GM10266 (cell line): ENCODE measurements around the gene PDE9A.

Experiments
- DNase-seq: peaks from one replicate; pipeline ENCODE4 v3.0.0; 2012; ENCODE audit errors: extremely low spot score
- CTCF ChIP-seq: IDR thresholded peaks from 2 replicates; pipeline ENCODE4 v1.5.1; 2012; ENCODE audit warnings: mild to moderate bottlenecking, low read depth; ENCODE audit not compliant: control insufficient read depth, insufficient read depth; ENCODE audit errors: missing control alignments

Gene PDE9A

GRCh38 chr21:42665484-42665883 lies 12.1 kb downstream of the PDE9A start:
- no peak for TF ChIP-seq CTCF
- no peak for DNase-seq

- DNase-seq = no peak
- no peak for TF ChIP-seq CTCF
Observed at GRCh38 chr21:42666023-42666747, 12.8 kb downstream of the PDE9A start.

GRCh38 chr21:42666925-42667324 lies 13.5 kb downstream of the PDE9A start:
- TF ChIP-seq CTCF = no peak
- DNase-seq = no peak

GRCh38 chr21:42668298-42668992 lies 15.0 kb downstream of the PDE9A start:
- DNase-seq = no peak
- TF ChIP-seq CTCF = no peak

DNA sequence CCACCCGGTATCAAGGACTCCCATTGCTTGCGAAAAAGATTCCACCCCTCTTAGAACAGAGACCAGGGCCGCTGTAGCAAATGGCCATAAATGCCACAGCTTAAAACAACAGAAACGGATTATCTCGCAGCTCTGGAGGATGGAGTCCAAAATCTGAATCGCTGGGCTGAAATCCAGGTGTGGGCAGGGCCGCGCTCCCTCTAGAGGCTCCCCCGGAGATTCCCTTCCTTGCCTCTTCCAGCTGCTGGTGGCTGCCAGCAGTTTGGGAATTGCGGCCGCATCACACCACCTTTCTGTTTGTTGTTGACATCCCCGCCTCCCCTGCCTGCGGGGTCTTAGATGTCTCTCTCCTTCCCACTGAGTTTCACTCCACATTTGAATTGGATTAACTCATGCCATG lies 15.6 kb downstream of the PDE9A start:
- no peak for DNase-seq
- TF ChIP-seq CTCF = no peak

DNA sequence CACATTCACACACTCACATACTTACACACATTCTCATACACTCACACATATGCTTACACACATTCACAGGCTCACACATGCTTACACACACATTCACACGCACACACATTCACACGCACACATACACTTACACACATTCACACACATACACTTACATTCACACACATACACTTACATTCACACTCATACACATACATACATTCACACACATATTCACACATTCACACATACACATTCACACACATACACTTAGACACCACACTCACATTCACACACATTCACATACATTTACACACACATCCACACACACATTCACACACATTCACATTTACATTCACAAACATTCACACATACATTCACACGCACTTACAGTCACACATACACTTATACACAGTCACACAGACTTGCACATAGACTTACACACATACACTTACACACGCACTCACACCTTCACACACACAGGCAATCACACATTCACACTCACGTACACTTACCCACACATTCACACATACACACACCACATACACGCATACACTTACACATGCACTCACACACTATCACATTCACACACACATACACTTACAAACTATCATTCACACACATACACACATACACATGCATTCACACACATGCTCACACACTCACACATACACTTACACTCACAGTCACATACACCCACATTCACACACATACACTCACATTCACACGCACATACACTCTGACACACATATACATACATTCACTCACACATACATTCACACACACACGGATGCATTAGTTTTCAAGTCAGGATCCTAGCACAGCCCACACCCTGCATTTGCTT lies 16.8 kb downstream of the PDE9A start:
- no peak for DNase-seq
- TF ChIP-seq CTCF = no peak
